Inflammatory macrophage (primary cell): ENCODE measurements around the gene PTPN6.

Source experiments
- DNase-seq, 2 donors: peaks; one replicate each; pipeline ENCODE4 v3.0.0-alpha.2; 2020 to 2022

PTPN6 gene

GRCh38 chr12:6957151-6957701 lies 6.1 kb downstream of the PTPN6 start:
- no peak for DNase-seq

- no peak for DNase-seq
These were observed 6.8 kb downstream of the PTPN6 start for GRCh38 chr12:6957741-6958608.

GRCh38 chr12:6958609-6959057 lies 7.5 kb downstream of the PTPN6 start:
- DNase-seq, result peak; percentile 51 to 74

GRCh38 chr12:6959058-6959804 lies 8.1 kb downstream of the PTPN6 start:
- DNase-seq, result peak; percentile 80 to 88

GRCh38 chr12:6959805-6960592 lies 8.8 kb downstream of the PTPN6 start:
- DNase-seq, result no peak

GRCh38 chr12:6960593-6961277 lies 9.6 kb downstream of the PTPN6 start:
- DNase-seq, result peak; percentile 47 to 57

- DNase-seq, result peak; percentile 96 to 99
These were observed 10.1 kb downstream of the PTPN6 start for GRCh38 chr12:6961278-6961694.

- peak; percentile 58 to 66 for DNase-seq
These were observed 10.6 kb downstream of the PTPN6 start for GRCh38 chr12:6961695-6962284.

GRCh38 chr12:6962285-6963015 lies 11.3 kb downstream of the PTPN6 start:
- DNase-seq, result no peak

- no peak for DNase-seq
These were observed 12.0 kb downstream of the PTPN6 start for GRCh38 chr12:6963016-6963731.

- no peak for DNase-seq
These were observed 12.7 kb downstream of the PTPN6 start for GRCh38 chr12:6963791-6964413.

GRCh38 chr12:6964605-6965025 lies 13.5 kb downstream of the PTPN6 start:
- DNase-seq, result no peak

GRCh38 chr12:6965026-6965661 lies 14.0 kb downstream of the PTPN6 start:
- peak; percentile 90 to 91 for DNase-seq

GRCh38 chr12:6965714-6966113 lies 14.6 kb downstream of the PTPN6 start:
- DNase-seq, result no peak

- no peak for DNase-seq
These were observed 15.2 kb downstream of the PTPN6 start for GRCh38 chr12:6966351-6966750.

GRCh38 chr12:6967651-6968100 lies 16.5 kb downstream of the PTPN6 start:
- no peak for DNase-seq

GRCh38 chr12:6968426-6968825 lies 17.3 kb downstream of the PTPN6 start:
- no peak for DNase-seq

- DNase-seq, result peak in 1 of 2 donors; percentile 27
These were observed 19.0 kb downstream of the PTPN6 start for GRCh38 chr12:6970096-6970527.

GRCh38 chr12:6974180-6974579 lies 23.0 kb downstream of the PTPN6 start:
- DNase-seq, result no peak
